K562 (cell line): ENCODE results near the gene RAI14. TPM values are rescaled to one million over a fixed set of nuclear protein-coding genes. Genes with fewer than 3 reads are reported as not detected.

ENCODE experiments used
- ATAC-seq: fragments of 200-7000 bp; cut with Tn5 transposase; 3 replicates; pipeline ENCODE4 v1.9.1; 2020; ENCODE audit warnings: moderate library complexity
- BruUV-seq: library from RNA; stranded (reverse); fragments of 400-500 nt; replicated peaks from 2 replicates; lab custom pipeline; 2021; lab: Mats Ljungman, UMichigan
- CTCF ChIA-PET: fragments of 300-600 bp; formaldehyde crosslinking; extraction: SDS; loops from one replicate; lab custom pipeline; 2021; ENCODE audit warnings: low intra/inter-chr PET ratio; lab: Yijun Ruan, JAX
- POLR2A ChIA-PET: fragments of 300-600, 350-650 bp; sonication (Branson Sonifier 250); formaldehyde crosslinking; extraction: SDS; loops from one replicate; lab custom pipeline; 2021; ENCODE audit warnings: antibody characterized with exemption, inconsistent platforms; lab: Yijun Ruan, JAX
- DNase-seq, 4 experiments: peaks; one replicate each; pipeline versions ENCODE4 v3.0.0 to v3.0.0-alpha.2; 2011 to 2018; ENCODE audit warnings: low spot score in 3 of 4, mixed read lengths in 3 of 4; ENCODE audit errors: extremely low read depth in 1 of 4
- FAIRE-seq: peaks from 2 replicates; lab custom pipeline; 2011; peaks lifted over from hg19 to GRCh38; lab: Jason Lieb, UNC
- H2AFZ ChIP-seq: 2 replicates; pipeline ENCODE4 v1.6.0; 2011; ENCODE audit warnings: low read depth, low read length, control low read depth, inconsistent platforms
- H3K27ac ChIP-seq: fragments of 200-600 bp; 3 replicates; pipeline ENCODE4 v1.8.0; 2011; ENCODE audit warnings: low read depth, mild to moderate bottlenecking, control low read depth, inconsistent platforms, low read length, moderate library complexity, mixed read lengths; ENCODE audit errors: extremely low read depth
- H3K27me3 ChIP-seq, 2 experiments: fragments of 300-600 bp in 1 of 2; 2 replicates in 1 of 2; 3 replicates in 1 of 2; pipeline versions ENCODE4 v1.6.0 to v1.8.0; 2011; ENCODE audit warnings: inconsistent platforms in 2 of 2, low read length in 2 of 2, mild to moderate bottlenecking in 1 of 2, mixed read lengths in 1 of 2, moderate library complexity in 1 of 2; ENCODE audit not compliant: control insufficient read depth in 2 of 2, insufficient read depth in 2 of 2
- H3K36me3 ChIP-seq: fragments of 300-600 bp; 3 replicates; pipeline ENCODE4 v1.8.0; 2011; ENCODE audit warnings: mild to moderate bottlenecking, low read length, inconsistent platforms; ENCODE audit not compliant: control insufficient read depth, insufficient read depth
- H3K4me1 ChIP-seq, 2 experiments: fragments of 200-600 bp in 1 of 2; replicated peaks in 1 of 2; 2 replicates in 1 of 2; 3 replicates in 1 of 2; pipeline versions ENCODE4 v1.5.1 to v1.8.0; 2011; ENCODE audit warnings: inconsistent platforms in 2 of 2, low read length in 2 of 2, mild to moderate bottlenecking in 1 of 2, mixed read lengths in 1 of 2, moderate library complexity in 1 of 2; ENCODE audit not compliant: control insufficient read depth in 2 of 2, insufficient read depth in 2 of 2
- H3K4me2 ChIP-seq: 2 replicates; pipeline ENCODE4 v1.6.1; 2011; ENCODE audit warnings: low read length, control low read depth, inconsistent platforms, mixed read lengths; ENCODE audit not compliant: insufficient read depth
- H3K4me3 ChIP-seq: fragments of 200-600 bp; sonication (generic), shearing (Covaris generic); 2 replicates; pipeline ENCODE4 v1.5.1; 2016; ENCODE audit warnings: control low read depth, inconsistent platforms
- H3K79me2 ChIP-seq: fragments of 200-600 bp; 3 replicates; pipeline ENCODE4 v1.8.0; 2011; ENCODE audit warnings: low read length, inconsistent platforms; ENCODE audit not compliant: control insufficient read depth, insufficient read depth
- H3K9ac ChIP-seq, 2 experiments: 2 replicates each; pipeline versions ENCODE4 v1.6.0 to v1.6.1; 2011; ENCODE audit warnings: low read depth in 2 of 2, low read length in 2 of 2, control low read depth in 1 of 2, inconsistent platforms in 1 of 2, mild to moderate bottlenecking in 1 of 2, mixed read lengths in 1 of 2; ENCODE audit not compliant: insufficient read depth in 1 of 2
- H3K9me1 ChIP-seq: one replicate; pipeline ENCODE4 v1.6.0; 2011; ENCODE audit warnings: inconsistent platforms, mild to moderate bottlenecking, low read length, moderate library complexity; ENCODE audit not compliant: control insufficient read depth, insufficient read depth
- H3K9me3 ChIP-seq: replicated peaks from 2 replicates; pipeline ENCODE4 v1.5.1; 2011; ENCODE audit warnings: low read depth, low read length, inconsistent platforms; ENCODE audit not compliant: control insufficient read depth, insufficient read depth
- H4K20me1 ChIP-seq: replicated peaks from 2 replicates; pipeline ENCODE4 v1.6.1; 2011; ENCODE audit warnings: low read length, inconsistent platforms, mixed read lengths; ENCODE audit not compliant: control insufficient read depth, insufficient read depth
- ATF6 ChIP-seq: sonication (generic); formaldehyde crosslinking; IDR thresholded peaks from 2 replicates; pipeline ENCODE4 v1.4.0; 2020; ENCODE audit warnings: mild to moderate bottlenecking, missing genetic modification reagents
- MEIS2 ChIP-seq: fragments of 450-650 bp; IDR thresholded peaks from 2 replicates; pipeline ENCODE4 v1.6.1; 2014; ENCODE audit warnings: mild to moderate bottlenecking; ENCODE audit not compliant: partially characterized antibody
- NBN ChIP-seq: fragments of 450-650 bp; IDR thresholded peaks from 2 replicates; pipeline ENCODE4 v1.6.1; 2016; ENCODE audit warnings: low read depth, mild to moderate bottlenecking
- PBX2 ChIP-seq, 2 experiments: IDR thresholded peaks in 1 of 2; conservative IDR thresholded peaks in 1 of 2; 2 replicates each; pipeline ENCODE4 v1.6.1; 2016; ENCODE audit warnings: low read depth in 2 of 2, mild to moderate bottlenecking in 1 of 2, missing compliant biosample characterization in 1 of 2, missing genetic modification characterization in 1 of 2, moderate library complexity in 1 of 2
- SAFB ChIP-seq: fragments of 200-400 bp; formaldehyde crosslinking; IDR thresholded peaks from 2 replicates; pipeline ENCODE4 v1.6.1; 2017; ENCODE audit warnings: low read depth, low read length, borderline replicate concordance
- ZBTB26 ChIP-seq: fragments of 450-650 bp; formaldehyde crosslinking; IDR thresholded peaks from 2 replicates; pipeline ENCODE4 v1.4.0; 2022; ENCODE audit warnings: missing genetic modification characterization
- WGBS: fragments of 100-300 bp; shearing (Covaris generic); methylation state at CpG from one replicate; pipeline ENCODE4 v1.1.6; 2016; ENCODE audit warnings: low coverage, mixed read lengths; ENCODE audit not compliant: insufficient coverage; ENCODE audit errors: missing lambda C conversion rate; 5-methylcytosine and 5-hydroxymethylcytosine counted together
- in situ Hi-C: fragments of 300-500 bp; cut with MboI; formaldehyde crosslinking; loops from 4 replicates; pipeline ENCODE4 v1.15.0; 2018; ENCODE audit warnings: inconsistent platforms, mixed read lengths
- intact Hi-C: fragments of 100-400 bp; cut with micrococcal nuclease; formaldehyde crosslinking; loops from 2 replicates; pipeline ENCODE4 v1.14.2; 2022
- polyA plus RNA-seq, 8 experiments: library from polyadenylated mRNA; depleted of rRNA in 4 of 8; stranded (reverse) in 5 of 8; unstranded in 3 of 8; fragments of >200 nt; fragmentation: Nextera tagmentation in 2 of 8; fragmentation: Illumina TruSeq in 1 of 8; extraction: Ambion mirVana in 2 of 8; extraction: Trizol in 1 of 8; gene quantifications; 2 replicates each; pipeline versions ENCODE4 v1.2.1 to v1.2.3, GENCODE V29; 2011 to 2014; ENCODE audit warnings: inconsistent platforms in 1 of 8, missing spikeins in 1 of 8
- total RNA-seq, 7 experiments: library from RNA; depleted of rRNA in 6 of 7; stranded (reverse); fragments of >200 nt in 6 of 7; fragmentation: Illumina TruSeq in 2 of 7; extraction: Trizol in 2 of 7; gene quantifications; 2 replicates each; pipeline versions ENCODE4 v1.2.1 to v1.2.3, GENCODE V29; 2011 to 2021; ENCODE audit warnings: low replicate concordance in 1 of 7
- TF ChIP-seq, protein P1 (sequence below): fragments of 450-650 bp; formaldehyde crosslinking; IDR thresholded peaks from 2 replicates; pipeline ENCODE4 v1.4.0; 2020; ENCODE audit warnings: mild to moderate bottlenecking, mixed read lengths
- TF ChIP-seq, protein P2 (sequence below), 2 experiments: fragments of 250-450 bp in 1 of 2; fragments of 450-650 bp in 1 of 2; sonication (Bioruptor Pico) in 1 of 2; IDR thresholded peaks; 2 replicates each; pipeline versions ENCODE4 v1.6.1 to v1.8.0; 2016 to 2021; ENCODE audit warnings: mild to moderate bottlenecking in 2 of 2, moderate library complexity in 2 of 2, missing compliant biosample characterization in 1 of 2, missing genetic modification characterization in 1 of 2

RAI14 gene
- total and polyA plus RNA-seq, 9 of the 15 experiments (the other 6 are each of a cell fraction or from before 2014, with no cell fraction given) = 11.3 to 82.5 (median 34.8) TPM

DNA sequence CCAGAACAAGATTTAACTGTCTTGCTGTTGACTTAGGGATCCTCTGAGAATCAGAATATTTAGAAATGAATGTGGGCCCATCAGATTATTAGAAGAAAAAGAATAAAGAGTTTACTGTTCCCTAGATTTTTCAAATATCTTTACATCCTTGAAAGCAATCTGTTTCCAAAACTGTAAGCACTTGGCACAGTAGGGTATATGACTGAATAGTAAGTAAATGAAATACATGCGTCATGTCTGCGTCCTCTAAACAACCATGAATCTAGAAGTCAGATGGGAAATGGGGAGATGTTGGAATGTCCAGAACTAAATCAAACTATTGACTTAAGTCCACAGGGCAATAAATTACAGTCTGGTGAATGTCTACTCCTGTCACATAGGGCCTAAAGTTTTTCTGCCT is 209.0 kb downstream of the RAI14 start:
- Histone ChIP-seq H3K4me2 (no peak overlapping the region), H3K9ac (no peak overlapping the region), H3K4me3 (no peak overlapping the region), H4K20me1 (no peaks in the 10 kb centered on the region), H3K79me2 (no peaks in the 10 kb centered on the region), H3K27ac (no peak overlapping the region), H3K4me1 (peaks cover 7 to 34% of the 10 kb centered on the region in 2 experiments), H3K36me3 (no peaks in the 10 kb centered on the region), H3K27me3 (no peaks in the 10 kb centered on the region), H3K9me3 (no peaks in the 10 kb centered on the region), H3K9me1 (no peaks in the 10 kb centered on the region), H2AFZ (peak overlapping the region; percentile 96; the same call in 1 of the 2 replicates)
- intact Hi-C loops (no loop called here), in situ Hi-C loops (no loop called here)
- FAIRE-seq = no peak
- DNase-seq = no peak
- POLR2A ChIA-PET = interaction anchor here (1.1 kb wide), 1 partner anchor 12 kb away, joined by 3 read pairs; no protein-coding TSS in a partner anchor
- 94% methylated on average over 2 of the region's 2 CpGs for WGBS
- ATAC-seq = no peak
- CTCF ChIA-PET = no interaction called here
- no TSS peak for BruUV-seq
- no peak for TF ChIP-seq ZBTB26 (CRISPR knock-in tag)
- no peak for TF ChIP-seq ATF6
- TF ChIP-seq, protein P1, sequence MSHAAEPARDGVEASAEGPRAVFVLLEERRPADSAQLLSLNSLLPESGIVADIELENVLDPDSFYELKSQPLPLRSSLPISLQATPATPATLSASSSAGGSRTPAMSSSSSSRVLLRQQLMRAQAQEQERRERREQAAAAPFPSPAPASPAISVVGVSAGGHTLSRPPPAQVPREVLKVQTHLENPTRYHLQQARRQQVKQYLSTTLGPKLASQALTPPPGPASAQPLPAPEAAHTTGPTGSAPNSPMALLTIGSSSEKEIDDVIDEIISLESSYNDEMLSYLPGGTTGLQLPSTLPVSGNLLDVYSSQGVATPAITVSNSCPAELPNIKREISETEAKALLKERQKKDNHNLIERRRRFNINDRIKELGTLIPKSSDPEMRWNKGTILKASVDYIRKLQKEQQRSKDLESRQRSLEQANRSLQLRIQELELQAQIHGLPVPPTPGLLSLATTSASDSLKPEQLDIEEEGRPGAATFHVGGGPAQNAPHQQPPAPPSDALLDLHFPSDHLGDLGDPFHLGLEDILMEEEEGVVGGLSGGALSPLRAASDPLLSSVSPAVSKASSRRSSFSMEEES (CRISPR knock-in tag) = no peak
- no peak for TF ChIP-seq PBX2 (CRISPR knock-in tag; IDR thresholded peaks at IDR 0.05; ENCODE audit: low read depth)
- TF ChIP-seq PBX2 (tag; conservative IDR thresholded peaks at IDR 0.05; ENCODE audit: low read depth) = 0 out of 2 replicates have a peak, but pooled peaks have one; percentile 7
- TF ChIP-seq, protein P2, sequence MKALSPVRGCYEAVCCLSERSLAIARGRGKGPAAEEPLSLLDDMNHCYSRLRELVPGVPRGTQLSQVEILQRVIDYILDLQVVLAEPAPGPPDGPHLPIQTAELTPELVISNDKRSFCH (CRISPR knock-in tag; IDR thresholded peaks at IDR 0.05) = no peak
- TF ChIP-seq, protein P2 (tag; IDR thresholded peaks at IDR 0.05) = no peak
- TF ChIP-seq MEIS2 = peak; percentile 16
- TF ChIP-seq SAFB = no peak
- TF ChIP-seq NBN = no peak
